GDM1 (cell line): ENCODE data around the gene ABCC3.

Experiments
- DNase-seq: peaks from one replicate; lab custom pipeline; 2025; lab: John Stamatoyannopoulos, UW

Gene ABCC3

GRCh38 chr17:50737118-50737698 lies 102.5 kb downstream of the ABCC3 start:
- DNase-seq, result no peak

DNA sequence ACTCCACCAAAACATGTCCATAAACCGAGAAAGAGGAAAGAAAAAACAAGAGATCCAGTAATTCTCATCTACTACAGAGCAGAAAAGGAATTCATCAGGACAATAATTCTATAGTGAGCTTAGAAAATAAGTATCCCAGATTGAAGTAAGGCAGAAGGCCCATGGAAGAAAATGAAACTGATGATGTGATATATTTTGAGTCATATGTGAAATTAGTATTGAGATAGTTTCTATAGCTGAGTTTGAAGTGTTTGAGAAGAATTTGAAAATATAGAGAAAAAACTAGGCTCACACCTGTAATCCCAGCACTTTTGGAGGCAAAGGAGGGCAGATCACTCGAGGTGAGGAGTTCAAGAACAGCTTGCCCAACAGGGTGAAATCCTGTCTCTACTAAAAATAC lies 104.4 kb downstream of the ABCC3 start:
- DNase-seq, result no peak
